ENCODE measurements around the gene ACAN. TPM values are rescaled to one million over a fixed set of nuclear protein-coding genes. Genes with fewer than 3 reads are reported as not detected.

Gene ACAN
- total RNA-seq, 1 experiment from 2014 or later, result 1.4 TPM

- no peak for TF ChIP-seq E2F1 (CRISPR knock-in tag; IDR thresholded peaks at IDR 0.05)
- no peak for TF ChIP-seq MAX (CRISPR knock-in tag; IDR thresholded peaks at IDR 0.05)
- no peak for TF ChIP-seq FOXP4 (CRISPR knock-in tag; IDR thresholded peaks at IDR 0.05)
Observed at GRCh38 chr15:88898736-88899135, 95.5 kb downstream of the ACAN start (continued).

- Mint-ChIP-seq H3K36me3 (peaks cover 57% of the 10 kb centered on the region), H3K27me3 (ENCODE audit: low read depth) (0 out of 2 replicates have a peak, but pooled peaks cover 2% of the 10 kb centered on the region), H3K27ac (no peak overlapping the region), H3K4me3 (no peak overlapping the region), H3K9me3 (no peaks in the 10 kb centered on the region), H3K4me1 (peaks cover 54% of the 10 kb centered on the region)
- TF ChIP-seq NFYB (CRISPR knock-in tag; conservative IDR thresholded peaks at IDR 0.05; ENCODE audit: low read depth) (no peak), AR (CRISPR knock-in tag; IDR thresholded peaks at IDR 0.05) (no peak)
- no peak for DNase-seq (ENCODE audit: low spot score)
- ChIA-PET POLR2A (interaction anchor here (0.5 to 0.9 kb wide), 2 partner anchors 12 to 100 kb away, joined by 3 to 4 read pairs; no protein-coding TSS in a partner anchor), CTCF (no interaction called here)
- no peak for ATAC-seq
Observed at GRCh38 chr15:88899251-88899650, 96.0 kb downstream of the ACAN start.

GRCh38 chr15:88900309-88900981, 97.2 kb downstream of the ACAN start:
- Mint-ChIP-seq H3K27ac (peak overlapping the region; percentile 79; the same call in 1 of the 2 replicates), H3K4me3 (no peak overlapping the region), H3K4me1 (peaks cover 64% of the 10 kb centered on the region), H3K27me3 (ENCODE audit: low read depth) (no peaks in the 10 kb centered on the region; the same call in 1 of the 2 replicates), H3K36me3 (peaks cover 69% of the 10 kb centered on the region), H3K9me3 (no peaks in the 10 kb centered on the region)
- ATAC-seq, result no peak
- no peak for TF ChIP-seq IRF1 (CRISPR knock-in tag; IDR thresholded peaks at IDR 0.05)
- no peak for TF ChIP-seq USF1 (CRISPR knock-in tag; IDR thresholded peaks at IDR 0.05)
- TF ChIP-seq ZNF396 (CRISPR knock-in tag; IDR thresholded peaks at IDR 0.05; ENCODE audit: borderline replicate concordance), result no peak
- no peak for TF ChIP-seq AFF4 (CRISPR knock-in tag; IDR thresholded peaks at IDR 0.05; ENCODE audit: borderline replicate concordance)
- TF ChIP-seq SMAD3 (CRISPR knock-in tag; IDR thresholded peaks at IDR 0.05; ENCODE audit: borderline replicate concordance), result no peak
- TF ChIP-seq MXD4 (CRISPR knock-in tag; IDR thresholded peaks at IDR 0.05; ENCODE audit: borderline replicate concordance), result no peak
- no peak for TF ChIP-seq TP53 (CRISPR knock-in tag; IDR thresholded peaks at IDR 0.05)
- DNase-seq (ENCODE audit: low spot score), result no peak
- CTCF ChIA-PET, result interaction anchor here (1.0 kb wide), 1 partner anchor 22 kb away, joined by 3 read pairs; no protein-coding TSS in a partner anchor
- POLR2A ChIA-PET, result interaction anchor here (0.5 to 2.1 kb wide), 5 partner anchors 94 to 155 kb away, joined by 3 to 5 read pairs (median 4); no protein-coding TSS in a partner anchor

All from WTC11 (cell line).